CD14-positive monocyte (primary cell): ENCODE data around the gene CNTN5. TPM values are rescaled to one million over a fixed set of nuclear protein-coding genes. Genes with fewer than 3 reads are reported as not detected.

Experiments used
- DNase-seq, 3 donors: peaks; one replicate each; pipeline ENCODE4 v3.0.0-alpha.2; 2011 to 2022
- H2AFZ ChIP-seq: 2 replicates; pipeline ENCODE4 v1.6.0; 2012; ENCODE audit warnings: mild to moderate bottlenecking, low read depth, low read length, inconsistent platforms; ENCODE audit not compliant: insufficient read depth, poor library complexity, severe bottlenecking
- H3K27ac ChIP-seq, 2 donors: 1 replicate in 1 of 2; 2 replicates in 1 of 2; pipeline ENCODE4 v1.5.1; 2012 to 2013; ENCODE audit warnings: low read length in 2 of 2, control low read depth in 1 of 2, inconsistent platforms in 1 of 2, low read depth in 1 of 2, mild to moderate bottlenecking in 1 of 2
- H3K27me3 ChIP-seq, 2 donors: one replicate each; pipeline versions ENCODE4 v1.6.0 to v1.6.1; 2011 to 2013; ENCODE audit warnings: low read length in 2 of 2; ENCODE audit not compliant: control insufficient read depth in 2 of 2, insufficient read depth in 2 of 2
- H3K36me3 ChIP-seq, 2 donors: replicated peaks in 1 of 2; 1 replicate in 1 of 2; 2 replicates in 1 of 2; pipeline versions ENCODE4 v1.5.1 to v1.6.1; 2012 to 2013; ENCODE audit warnings: low read length in 2 of 2, control low read depth in 1 of 2, inconsistent platforms in 1 of 2, mild to moderate bottlenecking in 1 of 2; ENCODE audit not compliant: insufficient read depth in 2 of 2, control insufficient read depth in 1 of 2
- H3K4me1 ChIP-seq, 2 donors: 1 replicate in 1 of 2; 2 replicates in 1 of 2; pipeline versions ENCODE4 v1.5.1 to v1.6.1; 2012 to 2013; ENCODE audit warnings: low read length in 2 of 2, control low read depth in 1 of 2, inconsistent platforms in 1 of 2, mild to moderate bottlenecking in 1 of 2, moderate library complexity in 1 of 2; ENCODE audit not compliant: insufficient read depth in 2 of 2, control insufficient read depth in 1 of 2
- H3K4me2 ChIP-seq: replicated peaks from 2 replicates; pipeline ENCODE3; 2012; ENCODE audit warnings: low read length, moderate library complexity, mild to moderate bottlenecking; ENCODE audit not compliant: poor library complexity, severe bottlenecking; ENCODE audit errors: extremely low read depth
- H3K4me3 ChIP-seq, 3 experiments: fragments of 200-600 bp in 1 of 3; sonication (generic) in 1 of 3; replicated peaks in 1 of 3; 1 replicate in 2 of 3; 2 replicates in 1 of 3; pipeline ENCODE4 v1.5.1; 2011 to 2013; ENCODE audit warnings: low read length in 3 of 3, mild to moderate bottlenecking in 3 of 3, control low read depth in 2 of 3, low read depth in 2 of 3, inconsistent platforms in 1 of 3, moderate library complexity in 1 of 3
- H3K79me2 ChIP-seq: 2 replicates; pipeline ENCODE4 v1.6.0; 2012; ENCODE audit warnings: mild to moderate bottlenecking, control low read depth, inconsistent platforms, low read length, moderate library complexity; ENCODE audit not compliant: insufficient read depth
- H3K9ac ChIP-seq: 2 replicates; pipeline ENCODE4 v1.6.0; 2017; ENCODE audit warnings: low read length, mild to moderate bottlenecking; ENCODE audit not compliant: insufficient read depth, poor library complexity, severe bottlenecking
- H3K9me3 ChIP-seq, 2 donors: replicated peaks in 1 of 2; 1 replicate in 1 of 2; 2 replicates in 1 of 2; pipeline versions ENCODE4 v1.5.1 to v1.6.1; 2012 to 2013; ENCODE audit warnings: low read length in 2 of 2, control low read depth in 1 of 2; ENCODE audit not compliant: control insufficient read depth in 1 of 2, insufficient read depth in 1 of 2
- H4K20me1 ChIP-seq: 2 replicates; pipeline ENCODE4 v1.6.0; 2012; ENCODE audit warnings: mild to moderate bottlenecking, low read length, control low read depth, moderate library complexity; ENCODE audit not compliant: insufficient read depth
- H3K27ac Mint-ChIP-seq, 7 donors: one replicate each; pipeline ENCODE4 v1.8.0; 2020; ENCODE audit warnings: mild to moderate bottlenecking in 7 of 7, mixed read lengths in 7 of 7, moderate library complexity in 6 of 7, inconsistent platforms in 2 of 7
- H3K27me3 Mint-ChIP-seq, 3 donors: one replicate each; pipeline ENCODE4 v1.8.0; 2021 to 2022; ENCODE audit warnings: low read depth in 3 of 3, mild to moderate bottlenecking in 3 of 3, mixed read lengths in 3 of 3, moderate library complexity in 3 of 3, inconsistent platforms in 1 of 3
- H3K36me3 Mint-ChIP-seq, 2 donors: one replicate each; pipeline ENCODE4 v1.8.0; 2020; ENCODE audit warnings: mixed read lengths in 2 of 2, inconsistent platforms in 1 of 2, mild to moderate bottlenecking in 1 of 2
- H3K4me1 Mint-ChIP-seq: one replicate; pipeline ENCODE4 v1.8.0; 2020; ENCODE audit warnings: mild to moderate bottlenecking, mixed read lengths
- H3K4me3 Mint-ChIP-seq, 2 donors: one replicate each; pipeline ENCODE4 v1.8.0; 2020; ENCODE audit warnings: mild to moderate bottlenecking in 2 of 2, mixed read lengths in 2 of 2, moderate library complexity in 1 of 2
- H3K9me3 Mint-ChIP-seq, 7 donors: one replicate each; pipeline ENCODE4 v1.8.0; 2020 to 2022; ENCODE audit warnings: mixed read lengths in 7 of 7, mild to moderate bottlenecking in 6 of 7, moderate library complexity in 6 of 7, inconsistent platforms in 2 of 7
- CTCF ChIP-seq: fragments of 200-600 bp; IDR thresholded peaks from one replicate; pipeline ENCODE4 v1.8.0; 2022; ENCODE audit warnings: antibody characterized with exemption, mild to moderate bottlenecking
- WGBS: methylation state at CpG from one replicate; pipeline ENCODE4 v1.1.5; 2013; ENCODE audit warnings: missing lambda C conversion rate; ENCODE audit not compliant: insufficient coverage; 5-methylcytosine and 5-hydroxymethylcytosine counted together
- intact Hi-C, 2 donors: fragments of 100-400 bp; cut with micrococcal nuclease; formaldehyde crosslinking; loops; one replicate each; pipeline versions ENCODE4 v1.15.0 to v1.15.1; 2023
- polyA plus RNA-seq, 3 donors: library from polyadenylated mRNA; depleted of rRNA in 1 of 3; unstranded in 2 of 3; stranded (reverse) in 1 of 3; fragments of 300-500 nt in 2 of 3; fragments of >200 nt in 1 of 3; fragmentation: Illumina TruSeq in 2 of 3; gene quantifications; 1 replicate in 2 of 3; 2 replicates in 1 of 3; pipeline ENCODE4 v1.2.3, GENCODE V29; 2012 to 2021

The CNTN5 gene
- polyA plus RNA-seq, 3 donors, result not detected

DNA sequence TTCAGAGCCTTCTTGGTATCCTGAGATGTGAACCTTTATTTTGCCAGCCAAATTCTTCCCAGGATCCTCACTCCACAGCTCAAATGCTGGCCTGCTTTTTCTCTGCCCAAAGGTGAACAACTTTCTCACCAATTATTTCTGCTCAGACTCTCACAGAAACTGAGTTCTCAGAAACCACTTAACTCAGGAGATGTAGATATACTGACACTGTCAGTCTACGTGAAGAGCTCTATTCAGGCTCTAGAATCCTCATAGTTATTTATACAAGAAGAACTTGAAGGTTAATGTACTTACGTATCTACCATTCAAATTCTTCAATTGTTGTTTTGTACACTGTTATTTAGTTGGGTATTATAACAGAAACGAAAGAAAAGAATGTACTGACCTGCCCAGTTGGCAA is 666.1 kb downstream of the CNTN5 start:
- WGBS, result no CpG with 5 or more reads among the region's 3 CpGs
- no peak overlapping the region for H3K4me2 ChIP-seq
- intact Hi-C loops, result no loop called here
- H3K27ac ChIP-seq, result no peak overlapping the region
- H3K9me3 ChIP-seq, result peaks cover 0 to 3% of the 10 kb centered on the region in 2 donors
- no peaks in the 10 kb centered on the region for H3K36me3 ChIP-seq
- H3K27me3 ChIP-seq, result no peaks in the 10 kb centered on the region
- no peaks in the 10 kb centered on the region for H3K4me1 Mint-ChIP-seq
- H3K9me3 Mint-ChIP-seq, result peaks cover 0 to 3% (median under 1%) of the 10 kb centered on the region in 7 donors
- no peak overlapping the region for H3K4me3 Mint-ChIP-seq
- no peak overlapping the region for H2AFZ ChIP-seq
- no peak overlapping the region for H3K27ac Mint-ChIP-seq
- H3K4me1 ChIP-seq, result no peaks in the 10 kb centered on the region
- H3K9ac ChIP-seq, result no peak overlapping the region
- no peaks in the 10 kb centered on the region for H3K79me2 ChIP-seq
- no peaks in the 10 kb centered on the region for H3K36me3 Mint-ChIP-seq
- H4K20me1 ChIP-seq, result no peaks in the 10 kb centered on the region
- no peaks in the 10 kb centered on the region for H3K27me3 Mint-ChIP-seq
- no peak for TF ChIP-seq CTCF
- H3K4me3 ChIP-seq, result no peak overlapping the region
- DNase-seq, result no peak

DNA sequence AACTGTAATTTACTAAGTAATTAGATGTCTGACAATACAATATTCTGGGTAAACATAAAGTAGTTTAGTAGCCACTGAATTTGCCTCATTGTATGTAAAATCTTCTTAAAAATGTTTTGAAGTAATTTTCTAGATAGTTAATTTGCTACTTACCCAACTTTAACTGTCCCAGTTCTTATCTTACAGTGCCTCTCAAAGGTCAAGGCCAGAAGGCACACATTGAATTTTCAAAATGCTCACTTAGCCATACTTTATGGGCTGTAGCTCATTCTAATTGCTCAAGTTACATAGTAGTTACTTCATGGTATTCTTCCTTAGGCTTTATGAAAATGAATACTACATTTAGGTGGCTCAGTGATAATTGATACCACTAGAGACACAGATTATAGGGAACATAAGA is 666.6 kb downstream of the CNTN5 start:
- Mint-ChIP-seq H3K4me3 (no peak overlapping the region), H3K27ac (no peak overlapping the region), H3K4me1 (no peaks in the 10 kb centered on the region), H3K9me3 (peaks cover 0 to 5% (median 1%) of the 10 kb centered on the region in 7 donors), H3K27me3 (no peaks in the 10 kb centered on the region), H3K36me3 (no peaks in the 10 kb centered on the region)
- DNase-seq, result no peak
- Histone ChIP-seq H2AFZ (no peak overlapping the region), H4K20me1 (no peaks in the 10 kb centered on the region), H3K4me3 (no peak overlapping the region), H3K9ac (no peak overlapping the region), H3K27me3 (no peaks in the 10 kb centered on the region), H3K4me1 (no peaks in the 10 kb centered on the region), H3K27ac (no peak overlapping the region), H3K4me2 (no peak overlapping the region), H3K36me3 (no peaks in the 10 kb centered on the region), H3K79me2 (no peaks in the 10 kb centered on the region), H3K9me3 (peaks cover 0 to 3% of the 10 kb centered on the region in 2 donors)
- no peak for TF ChIP-seq CTCF
- intact Hi-C loops, result no loop called here
